ENCODE data around the gene CDK3. TPM values are rescaled to one million over a fixed set of nuclear protein-coding genes. Genes with fewer than 3 reads are reported as not detected.

Gene CDK3
- total and polyA plus RNA-seq, 2 donors (not counting 1 experiment from before 2014, with no cell fraction given): 1.3 to 2.3 TPM

- no peaks in the 10 kb centered on the region for H3K36me3 ChIP-seq (ENCODE audit: control insufficient read depth, insufficient read depth, low read length)
- no peaks in the 10 kb centered on the region for H3K79me2 ChIP-seq (ENCODE audit: control insufficient read depth, insufficient read depth, low read length)
- peak; percentile 23 to 74 for DNase-seq (ENCODE audit: low read depth in 2 of 2)
- no peak overlapping the region for H3K27ac ChIP-seq (ENCODE audit: insufficient read depth, low read length)
- peak overlapping the region; percentile 51 for H2AFZ ChIP-seq (ENCODE audit: low read length)
- no peaks in the 10 kb centered on the region for H3K27me3 ChIP-seq (ENCODE audit: control insufficient read depth, insufficient read depth, low read length)
- no peak overlapping the region for H3K4me3 ChIP-seq (replicated peaks in 1 of 4; ENCODE audit: control extremely low read depth in 1 of 4, insufficient read depth in 1 of 4, low read depth in 3 of 4, low read length in 4 of 4)
- no peaks in the 10 kb centered on the region for H3K9me3 ChIP-seq (ENCODE audit: control insufficient read depth, insufficient read depth, low read depth, low read length)
- no peak overlapping the region for H3K9ac ChIP-seq (ENCODE audit: insufficient read depth, low read length)
- TF ChIP-seq, protein P1, sequence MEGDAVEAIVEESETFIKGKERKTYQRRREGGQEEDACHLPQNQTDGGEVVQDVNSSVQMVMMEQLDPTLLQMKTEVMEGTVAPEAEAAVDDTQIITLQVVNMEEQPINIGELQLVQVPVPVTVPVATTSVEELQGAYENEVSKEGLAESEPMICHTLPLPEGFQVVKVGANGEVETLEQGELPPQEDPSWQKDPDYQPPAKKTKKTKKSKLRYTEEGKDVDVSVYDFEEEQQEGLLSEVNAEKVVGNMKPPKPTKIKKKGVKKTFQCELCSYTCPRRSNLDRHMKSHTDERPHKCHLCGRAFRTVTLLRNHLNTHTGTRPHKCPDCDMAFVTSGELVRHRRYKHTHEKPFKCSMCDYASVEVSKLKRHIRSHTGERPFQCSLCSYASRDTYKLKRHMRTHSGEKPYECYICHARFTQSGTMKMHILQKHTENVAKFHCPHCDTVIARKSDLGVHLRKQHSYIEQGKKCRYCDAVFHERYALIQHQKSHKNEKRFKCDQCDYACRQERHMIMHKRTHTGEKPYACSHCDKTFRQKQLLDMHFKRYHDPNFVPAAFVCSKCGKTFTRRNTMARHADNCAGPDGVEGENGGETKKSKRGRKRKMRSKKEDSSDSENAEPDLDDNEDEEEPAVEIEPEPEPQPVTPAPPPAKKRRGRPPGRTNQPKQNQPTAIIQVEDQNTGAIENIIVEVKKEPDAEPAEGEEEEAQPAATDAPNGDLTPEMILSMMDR (conservative IDR thresholded peaks at IDR 0.05 in 1 of 2, IDR thresholded peaks at IDR 0.05 in 1 of 2; ENCODE audit: low read depth in 1 of 2, low read length in 2 of 2): no peak
- no peak for TF ChIP-seq EZH2 (IDR thresholded peaks at IDR 0.05; ENCODE audit: low read length, missing control alignments)
- no peaks in the 10 kb centered on the region for H3K4me1 ChIP-seq (ENCODE audit: control insufficient read depth, extremely low read depth, insufficient read depth, low read length)
- no peaks in the 10 kb centered on the region for H4K20me1 ChIP-seq (ENCODE audit: control insufficient read depth, extremely low read depth, insufficient read depth, low read length)
- H3K4me2 ChIP-seq (ENCODE audit: extremely low read depth, insufficient read depth, low read length): peak overlapping the region; percentile 64
These were observed 3.7 kb upstream of the CDK3 start for GRCh38 chr17:75996665-75997590.

DNA sequence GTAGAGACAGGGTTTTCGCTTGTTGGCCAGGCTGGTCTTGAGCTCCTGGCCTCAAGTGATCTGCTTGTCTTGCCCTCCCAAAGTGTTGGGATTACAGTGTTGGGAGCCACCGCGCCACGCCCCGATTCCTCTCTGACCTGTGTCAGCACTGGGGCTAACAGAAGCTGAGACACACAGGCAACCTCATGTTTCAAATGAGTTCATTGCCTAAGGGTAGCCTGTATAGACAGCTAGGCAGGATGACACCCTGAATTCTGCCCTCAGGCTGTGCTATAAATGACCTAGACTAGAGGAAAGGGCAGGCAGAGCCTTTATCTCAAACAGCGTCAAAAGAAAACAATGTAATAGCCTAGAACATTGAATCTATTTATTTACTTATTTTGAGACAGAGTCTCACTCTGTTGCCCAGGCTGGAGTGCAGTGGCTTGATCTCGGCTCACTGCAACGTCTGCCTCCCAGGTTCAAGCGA, 2.3 kb upstream of the CDK3 start:
- no peak overlapping the region for H3K4me2 ChIP-seq (ENCODE audit: extremely low read depth, insufficient read depth, low read length)
- H3K79me2 ChIP-seq (ENCODE audit: control insufficient read depth, insufficient read depth, low read length): no peaks in the 10 kb centered on the region
- H3K9ac ChIP-seq (ENCODE audit: insufficient read depth, low read length): no peak overlapping the region
- no peaks in the 10 kb centered on the region for H3K4me1 ChIP-seq (ENCODE audit: control insufficient read depth, extremely low read depth, insufficient read depth, low read length)
- H4K20me1 ChIP-seq (ENCODE audit: control insufficient read depth, extremely low read depth, insufficient read depth, low read length): no peaks in the 10 kb centered on the region
- no peaks in the 10 kb centered on the region for H3K27me3 ChIP-seq (ENCODE audit: control insufficient read depth, insufficient read depth, low read length)
- no peak overlapping the region for H3K27ac ChIP-seq (ENCODE audit: insufficient read depth, low read length)
- no peaks in the 10 kb centered on the region for H3K36me3 ChIP-seq (ENCODE audit: control insufficient read depth, insufficient read depth, low read length)
- no peak for DNase-seq (ENCODE audit: low read depth in 2 of 2)
- no peak overlapping the region for H3K4me3 ChIP-seq (replicated peaks in 1 of 4; ENCODE audit: control extremely low read depth in 1 of 4, insufficient read depth in 1 of 4, low read depth in 3 of 4, low read length in 4 of 4)
- no peak for TF ChIP-seq EZH2 (IDR thresholded peaks at IDR 0.05; ENCODE audit: low read length, missing control alignments)
- TF ChIP-seq, protein P1 (conservative IDR thresholded peaks at IDR 0.05 in 1 of 2, IDR thresholded peaks at IDR 0.05 in 1 of 2; ENCODE audit: low read depth in 1 of 2, low read length in 2 of 2): no peak
- no peaks in the 10 kb centered on the region for H3K9me3 ChIP-seq (ENCODE audit: control insufficient read depth, insufficient read depth, low read depth, low read length)
- H2AFZ ChIP-seq (ENCODE audit: low read length): no peak overlapping the region

GRCh38 chr17:76000016-76000754, 470 bp upstream of the CDK3 start:
- DNase-seq (ENCODE audit: low read depth in 2 of 2): peak in 1 of 2 donors; percentile 28
- H3K36me3 ChIP-seq (ENCODE audit: control insufficient read depth, insufficient read depth, low read length): no peaks in the 10 kb centered on the region
- no peaks in the 10 kb centered on the region for H3K9me3 ChIP-seq (ENCODE audit: control insufficient read depth, insufficient read depth, low read depth, low read length)
- H3K27ac ChIP-seq (ENCODE audit: insufficient read depth, low read length): no peak overlapping the region
- H3K4me2 ChIP-seq (ENCODE audit: extremely low read depth, insufficient read depth, low read length): no peak overlapping the region
- H4K20me1 ChIP-seq (ENCODE audit: control insufficient read depth, extremely low read depth, insufficient read depth, low read length): no peaks in the 10 kb centered on the region
- H3K9ac ChIP-seq (ENCODE audit: insufficient read depth, low read length): no peak overlapping the region
- H2AFZ ChIP-seq (ENCODE audit: low read length): no peak overlapping the region
- no peaks in the 10 kb centered on the region for H3K79me2 ChIP-seq (ENCODE audit: control insufficient read depth, insufficient read depth, low read length)
- no peaks in the 10 kb centered on the region for H3K4me1 ChIP-seq (ENCODE audit: control insufficient read depth, extremely low read depth, insufficient read depth, low read length)
- no peak overlapping the region for H3K4me3 ChIP-seq (replicated peaks in 1 of 4; ENCODE audit: control extremely low read depth in 1 of 4, insufficient read depth in 1 of 4, low read depth in 3 of 4, low read length in 4 of 4)
- TF ChIP-seq, protein P1 (conservative IDR thresholded peaks at IDR 0.05 in 1 of 2, IDR thresholded peaks at IDR 0.05 in 1 of 2; ENCODE audit: low read depth in 1 of 2, low read length in 2 of 2): peak; percentile 42 to 61
- no peak for TF ChIP-seq EZH2 (IDR thresholded peaks at IDR 0.05; ENCODE audit: low read length, missing control alignments)
- no peaks in the 10 kb centered on the region for H3K27me3 ChIP-seq (ENCODE audit: control insufficient read depth, insufficient read depth, low read length)

All from fibroblast of lung (primary cell).